Trophoblast cell (in vitro differentiated cells and primary cell): ENCODE results near the gene TIMM22.

Source experiments
- DNase-seq, 2 donors: peaks; one replicate each; pipeline ENCODE4 v3.0.0-alpha.2; 2016
- H2AFZ ChIP-seq: 2 replicates; pipeline ENCODE4 v1.6.1; 2013; ENCODE audit warnings: low read length, moderate library complexity, mild to moderate bottlenecking; ENCODE audit not compliant: insufficient read depth, poor library complexity
- H2AK5ac ChIP-seq: 2 replicates; pipeline ENCODE4 v1.6.1; 2013; ENCODE audit warnings: mild to moderate bottlenecking, low read length
- H2BK120ac ChIP-seq: 2 replicates; pipeline ENCODE4 v1.6.1; 2013; ENCODE audit warnings: low read length, mild to moderate bottlenecking, moderate library complexity; ENCODE audit not compliant: insufficient read depth, poor library complexity
- H2BK12ac ChIP-seq: 2 replicates; pipeline ENCODE4 v1.6.1; 2013; ENCODE audit warnings: mild to moderate bottlenecking, low read length, moderate library complexity
- H2BK5ac ChIP-seq: 2 replicates; pipeline ENCODE4 v1.6.1; 2013; ENCODE audit warnings: low read length, low read depth, moderate library complexity, mild to moderate bottlenecking; ENCODE audit not compliant: poor library complexity
- H3K14ac ChIP-seq: 2 replicates; pipeline ENCODE4 v1.6.1; 2013; ENCODE audit warnings: mild to moderate bottlenecking, low read length
- H3K18ac ChIP-seq: 2 replicates; pipeline ENCODE4 v1.6.1; 2013; ENCODE audit warnings: mild to moderate bottlenecking, low read length
- H3K23ac ChIP-seq: 2 replicates; pipeline ENCODE4 v1.6.1; 2013; ENCODE audit warnings: low read length
- H3K27ac ChIP-seq: 2 replicates; pipeline ENCODE4 v1.5.1; 2013; ENCODE audit warnings: low read depth, mild to moderate bottlenecking, inconsistent platforms, low read length, moderate library complexity
- H3K27me3 ChIP-seq: 2 replicates; pipeline ENCODE4 v1.6.1; 2013; ENCODE audit warnings: inconsistent platforms, mild to moderate bottlenecking, low read length, moderate library complexity; ENCODE audit not compliant: insufficient read depth
- H3K36me3 ChIP-seq, 2 experiments: 1 replicate in 1 of 2; 2 replicates in 1 of 2; pipeline ENCODE4 v1.6.1; 2013; ENCODE audit warnings: low read length in 2 of 2, mild to moderate bottlenecking in 2 of 2, moderate library complexity in 1 of 2; ENCODE audit not compliant: insufficient read depth in 2 of 2, control insufficient read depth in 1 of 2
- H3K4ac ChIP-seq: 2 replicates; pipeline ENCODE4 v1.6.1; 2013; ENCODE audit warnings: low read depth, mild to moderate bottlenecking, low read length, moderate library complexity
- H3K4me1 ChIP-seq, 2 experiments: 1 replicate in 1 of 2; 2 replicates in 1 of 2; pipeline ENCODE4 v1.6.1; 2013; ENCODE audit warnings: low read length in 2 of 2, mild to moderate bottlenecking in 2 of 2, moderate library complexity in 1 of 2; ENCODE audit not compliant: insufficient read depth in 2 of 2, control insufficient read depth in 1 of 2
- H3K4me2 ChIP-seq: 2 replicates; pipeline ENCODE4 v1.6.1; 2013; ENCODE audit warnings: inconsistent platforms, mild to moderate bottlenecking, low read length, moderate library complexity
- H3K4me3 ChIP-seq: 2 replicates; pipeline ENCODE4 v1.5.1; 2013; ENCODE audit warnings: mild to moderate bottlenecking, low read depth, low read length, inconsistent platforms
- H3K79me1 ChIP-seq: one replicate; pipeline ENCODE4 v1.6.1; 2013; ENCODE audit warnings: low read length
- H3K79me2 ChIP-seq: 2 replicates; pipeline ENCODE4 v1.6.1; 2013; ENCODE audit warnings: low read length, mild to moderate bottlenecking; ENCODE audit not compliant: control insufficient read depth, insufficient read depth, poor library complexity
- H3K9ac ChIP-seq: 2 replicates; pipeline ENCODE4 v1.6.1; 2013; ENCODE audit warnings: mild to moderate bottlenecking, low read length
- H3K9me3 ChIP-seq: 2 replicates; pipeline ENCODE4 v1.6.1; 2013; ENCODE audit warnings: low read depth, mild to moderate bottlenecking, control low read depth, inconsistent platforms, low read length; ENCODE audit not compliant: insufficient read depth
- H4K12ac ChIP-seq: 2 replicates; pipeline ENCODE4 v1.6.1; 2013; ENCODE audit warnings: low read depth, mild to moderate bottlenecking, low read length, moderate library complexity
- H4K8ac ChIP-seq: 2 replicates; pipeline ENCODE4 v1.6.1; 2013; ENCODE audit warnings: low read depth, mild to moderate bottlenecking, low read length, moderate library complexity
- H4K91ac ChIP-seq: one replicate; pipeline ENCODE4 v1.6.1; 2013; ENCODE audit warnings: low read depth, mild to moderate bottlenecking, low read length, moderate library complexity
- WGBS: extraction: QIAGEN DNeasy Blood & Tissue Kit; methylation state at CpG from one replicate; pipeline ENCODE4 v1.1.7; 2013; ENCODE audit warnings: missing lambda C conversion rate; ENCODE audit not compliant: insufficient read length, insufficient coverage; ENCODE audit errors: extremely low coverage; 5-methylcytosine and 5-hydroxymethylcytosine counted together

Gene TIMM22

DNA sequence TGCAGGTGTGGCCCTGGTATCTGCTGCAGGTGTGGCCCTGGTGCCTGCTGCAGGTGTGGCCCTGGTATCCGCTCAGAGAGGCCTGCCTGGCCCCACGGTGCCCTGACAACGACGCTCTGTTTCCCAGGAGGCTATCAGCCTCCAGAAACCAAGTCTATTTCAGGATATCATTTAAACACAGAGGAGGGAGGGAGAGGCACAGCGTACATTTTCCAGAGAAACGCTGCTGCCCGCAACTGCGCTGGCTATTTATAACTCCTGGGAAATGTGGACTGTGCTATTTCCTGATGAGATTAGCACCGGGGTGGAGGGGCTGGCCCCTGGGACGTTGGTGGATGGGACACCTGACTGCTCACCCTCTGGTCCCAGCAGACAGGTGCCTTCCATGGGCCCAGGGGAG is 22.5 kb downstream of the TIMM22 start:
- no peak overlapping the region for H4K12ac ChIP-seq
- H2BK5ac ChIP-seq: no peak overlapping the region
- no peaks in the 10 kb centered on the region for H3K79me2 ChIP-seq
- no peak overlapping the region for H3K14ac ChIP-seq
- no peak overlapping the region for H4K91ac ChIP-seq
- H3K4me1 ChIP-seq: no peaks in the 10 kb centered on the region
- no peak overlapping the region for H2BK12ac ChIP-seq
- no peak overlapping the region for H2BK120ac ChIP-seq
- H3K4me3 ChIP-seq: no peak overlapping the region
- no peak overlapping the region for H3K27ac ChIP-seq
- H2AFZ ChIP-seq: no peak overlapping the region
- no peaks in the 10 kb centered on the region for H3K79me1 ChIP-seq
- H3K4ac ChIP-seq: no peak overlapping the region
- no peak overlapping the region for H2AK5ac ChIP-seq
- no peak overlapping the region for H3K4me2 ChIP-seq
- H3K9ac ChIP-seq: no peak overlapping the region
- WGBS: no CpG with 5 or more reads among the region's 10 CpGs
- H3K27me3 ChIP-seq: no peaks in the 10 kb centered on the region
- no peak for DNase-seq
- no peak overlapping the region for H4K8ac ChIP-seq
- H3K18ac ChIP-seq: no peak overlapping the region
- no peaks in the 10 kb centered on the region for H3K9me3 ChIP-seq
- H3K23ac ChIP-seq: no peak overlapping the region
- H3K36me3 ChIP-seq: no peaks in the 10 kb centered on the region

DNA sequence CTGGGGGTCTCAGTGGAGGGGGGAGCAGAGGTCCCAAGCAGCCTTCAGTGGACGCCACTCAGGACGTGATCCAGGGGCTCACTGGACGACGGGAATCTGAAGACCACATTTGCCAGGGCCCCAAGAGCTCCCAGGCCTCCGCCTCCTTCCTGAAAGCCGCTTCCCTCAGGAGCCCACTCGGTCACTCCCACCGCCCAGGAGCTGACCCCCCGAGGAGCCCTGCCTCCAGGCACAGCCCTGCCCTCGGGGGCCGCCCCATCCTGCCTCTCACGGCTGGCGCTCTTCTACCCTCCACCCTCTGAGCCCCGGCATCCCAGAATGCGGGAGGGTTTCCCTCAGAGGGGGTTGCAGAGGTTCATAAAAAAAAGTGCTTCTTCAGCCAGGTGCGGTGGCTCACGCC is 24.2 kb downstream of the TIMM22 start:
- no peak overlapping the region for H3K27ac ChIP-seq
- no peak overlapping the region for H4K91ac ChIP-seq
- no peaks in the 10 kb centered on the region for H3K4me1 ChIP-seq
- no peak overlapping the region for H3K4me3 ChIP-seq
- H4K12ac ChIP-seq: no peak overlapping the region
- no peaks in the 10 kb centered on the region for H3K9me3 ChIP-seq
- no CpG with 5 or more reads among the region's 17 CpGs for WGBS
- no peak overlapping the region for H2AK5ac ChIP-seq
- H3K79me1 ChIP-seq: no peaks in the 10 kb centered on the region
- H4K8ac ChIP-seq: no peak overlapping the region
- no peak overlapping the region for H3K18ac ChIP-seq
- no peak overlapping the region for H3K14ac ChIP-seq
- H3K4me2 ChIP-seq: no peak overlapping the region
- H2BK120ac ChIP-seq: no peak overlapping the region
- H2BK5ac ChIP-seq: no peak overlapping the region
- peaks cover 3% of the 10 kb centered on the region in 2 experiments for H3K36me3 ChIP-seq
- no peak overlapping the region for H3K23ac ChIP-seq
- no peak overlapping the region for H2BK12ac ChIP-seq
- H3K27me3 ChIP-seq: no peaks in the 10 kb centered on the region
- H2AFZ ChIP-seq: no peak overlapping the region
- no peaks in the 10 kb centered on the region for H3K79me2 ChIP-seq
- DNase-seq: no peak
- no peak overlapping the region for H3K4ac ChIP-seq
- no peak overlapping the region for H3K9ac ChIP-seq

DNA sequence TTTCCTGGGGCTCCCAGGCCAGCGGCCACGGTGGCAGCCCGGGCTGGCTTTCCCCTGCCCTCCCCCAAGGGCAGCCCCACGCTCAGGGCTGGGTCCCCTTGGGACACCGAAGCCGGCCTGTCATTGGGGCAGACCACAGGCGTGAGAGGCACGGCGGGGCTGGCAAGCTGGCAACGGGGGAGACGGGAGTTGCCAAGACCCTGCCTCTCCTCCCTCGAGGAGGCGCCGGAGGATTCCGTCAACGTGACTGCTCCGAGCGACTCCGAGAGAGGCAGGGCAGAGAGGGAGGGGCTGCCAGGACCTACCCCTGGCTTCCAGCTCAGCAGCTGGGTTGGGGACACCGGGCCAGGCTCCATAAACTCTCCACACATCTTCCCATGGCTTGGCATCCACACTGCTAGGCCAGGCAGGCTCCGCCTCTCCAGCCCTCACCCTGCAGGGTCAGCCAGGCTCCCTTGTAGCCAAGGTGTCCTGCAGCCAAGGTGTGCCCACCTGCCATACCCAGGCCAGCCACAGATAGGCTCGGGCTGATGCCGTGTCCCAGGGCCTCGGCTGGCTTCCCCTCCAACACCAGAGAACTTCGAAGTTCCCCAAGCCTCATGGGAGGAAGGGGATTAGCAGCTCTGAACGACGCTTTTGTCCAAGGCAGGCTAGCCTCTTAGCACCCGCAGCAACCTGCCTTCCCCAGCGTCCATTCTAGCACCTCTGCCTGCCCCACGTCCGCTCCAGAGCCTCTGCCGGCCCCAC is 25.5 kb downstream of the TIMM22 start:
- WGBS: no CpG with 5 or more reads among the region's 32 CpGs
- Histone ChIP-seq H2AK5ac (no peak overlapping the region), H3K18ac (no peak overlapping the region), H2AFZ (no peak overlapping the region), H4K91ac (no peak overlapping the region), H3K4ac (no peak overlapping the region), H4K12ac (no peak overlapping the region), H3K4me3 (no peak overlapping the region), H3K27me3 (no peaks in the 10 kb centered on the region), H3K9ac (no peak overlapping the region), H2BK5ac (no peak overlapping the region), H3K79me1 (no peaks in the 10 kb centered on the region), H3K4me1 (no peaks in the 10 kb centered on the region), H4K8ac (no peak overlapping the region), H3K4me2 (no peak overlapping the region), H3K23ac (no peak overlapping the region), H3K9me3 (no peaks in the 10 kb centered on the region), H3K79me2 (no peaks in the 10 kb centered on the region), H3K27ac (no peak overlapping the region), H3K14ac (no peak overlapping the region), H2BK120ac (no peak overlapping the region), H2BK12ac (no peak overlapping the region), H3K36me3 (peaks cover 3 to 5% of the 10 kb centered on the region in 2 experiments)
- no peak for DNase-seq

DNA sequence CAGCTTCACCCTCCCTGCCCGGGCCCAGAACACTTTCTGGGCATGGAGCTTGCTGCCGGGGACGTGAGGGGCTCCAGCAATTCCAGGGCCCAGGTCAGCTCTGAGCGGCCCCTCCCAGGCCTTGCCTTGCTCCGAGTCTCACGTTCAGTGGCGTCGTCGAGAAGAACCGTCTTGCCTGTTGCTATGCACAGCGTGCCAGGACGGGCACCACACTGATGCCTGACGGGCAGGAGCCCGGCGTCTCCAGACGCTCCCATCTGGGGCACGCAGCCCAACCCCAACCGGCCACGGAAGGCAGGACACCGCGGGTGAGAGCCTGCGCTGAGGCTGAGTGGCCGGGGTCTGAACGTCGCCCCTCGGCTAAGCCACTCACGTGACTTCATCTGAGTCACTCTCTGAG is 27.1 kb downstream of the TIMM22 start:
- no peak for DNase-seq
- Histone ChIP-seq H2AK5ac (no peak overlapping the region), H3K9me3 (no peaks in the 10 kb centered on the region), H4K12ac (no peak overlapping the region), H2BK120ac (no peak overlapping the region), H2BK12ac (no peak overlapping the region), H2AFZ (no peak overlapping the region), H3K79me1 (no peaks in the 10 kb centered on the region), H4K91ac (no peak overlapping the region), H2BK5ac (no peak overlapping the region), H3K4me2 (no peak overlapping the region), H3K79me2 (no peaks in the 10 kb centered on the region), H3K4me1 (no peaks in the 10 kb centered on the region), H3K4ac (no peak overlapping the region), H3K23ac (no peak overlapping the region), H3K27ac (no peak overlapping the region), H3K18ac (no peak overlapping the region), H3K4me3 (no peak overlapping the region), H3K9ac (no peak overlapping the region), H3K36me3 (peaks cover 3 to 7% of the 10 kb centered on the region in 2 experiments), H4K8ac (no peak overlapping the region), H3K27me3 (no peaks in the 10 kb centered on the region), H3K14ac (no peak overlapping the region)
- WGBS: no CpG with 5 or more reads among the region's 27 CpGs
